IPS DF 4.7 (cell line): ENCODE results near the gene ACSL5.
"Not testable (repeated sequence)": the region's sequence is repeated elsewhere in the genome, so short reads cannot be mapped to it uniquely, and the experiment has no call there.

Experiments
- DNase-seq: peaks from one replicate; pipeline ENCODE4 v3.0.0-alpha.2; 2013; ENCODE audit warnings: low spot score; ENCODE audit errors: extremely low read depth

Gene ACSL5

DNA sequence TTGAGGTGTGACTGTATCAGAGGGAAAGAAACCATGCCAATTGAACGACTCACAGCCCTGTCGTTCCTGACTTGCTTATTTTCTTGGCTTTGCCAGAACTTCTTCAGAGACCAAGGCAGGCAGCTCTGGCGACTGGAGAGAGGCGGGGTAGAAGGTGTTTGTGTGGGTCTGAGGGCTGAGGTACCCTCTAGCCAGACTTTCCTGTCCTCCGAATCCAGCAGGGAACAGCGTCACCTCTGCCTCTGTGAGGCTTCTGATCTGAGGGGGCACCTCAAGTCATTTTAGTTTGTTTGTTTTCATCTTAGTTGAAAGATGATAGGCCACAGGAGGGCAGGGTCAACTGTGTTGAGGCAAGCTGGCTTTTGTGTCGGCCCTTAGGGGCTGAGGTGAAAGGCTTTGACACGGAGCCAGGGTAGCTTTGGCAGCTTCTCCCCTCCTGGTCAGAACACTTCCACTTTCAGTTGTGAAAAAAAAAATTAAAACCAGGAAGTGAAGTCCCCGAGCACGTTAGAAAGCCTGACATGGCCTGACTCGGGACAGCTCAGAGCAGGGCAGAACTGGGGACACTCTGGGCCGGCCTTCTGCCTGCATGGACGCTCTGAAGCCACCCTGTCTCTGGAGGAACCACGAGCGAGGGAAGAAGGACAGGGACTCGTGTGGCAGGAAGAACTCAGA, 1.9 kb downstream of the ACSL5 start:
- DNase-seq: no peak

DNA sequence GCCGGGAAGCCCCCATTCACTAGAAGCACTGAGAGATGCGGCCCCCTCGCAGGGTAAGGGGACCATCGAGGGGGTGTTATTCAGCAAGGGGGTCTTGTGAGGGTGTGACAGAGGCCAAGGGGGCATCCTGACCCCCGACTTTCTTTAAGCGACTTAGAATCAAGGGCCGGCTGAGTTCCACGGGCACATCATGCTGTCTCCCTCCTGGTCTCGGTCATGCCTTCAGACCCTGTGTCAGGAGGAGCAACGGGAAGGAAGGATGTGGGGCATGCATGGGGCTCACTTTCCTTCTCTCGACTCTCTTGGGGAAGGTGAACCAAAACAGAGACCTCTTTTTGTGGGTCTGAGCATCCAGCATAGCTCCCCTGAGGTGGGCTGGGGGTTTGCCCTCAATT, 2.5 kb downstream of the ACSL5 start:
- DNase-seq: no peak

DNA sequence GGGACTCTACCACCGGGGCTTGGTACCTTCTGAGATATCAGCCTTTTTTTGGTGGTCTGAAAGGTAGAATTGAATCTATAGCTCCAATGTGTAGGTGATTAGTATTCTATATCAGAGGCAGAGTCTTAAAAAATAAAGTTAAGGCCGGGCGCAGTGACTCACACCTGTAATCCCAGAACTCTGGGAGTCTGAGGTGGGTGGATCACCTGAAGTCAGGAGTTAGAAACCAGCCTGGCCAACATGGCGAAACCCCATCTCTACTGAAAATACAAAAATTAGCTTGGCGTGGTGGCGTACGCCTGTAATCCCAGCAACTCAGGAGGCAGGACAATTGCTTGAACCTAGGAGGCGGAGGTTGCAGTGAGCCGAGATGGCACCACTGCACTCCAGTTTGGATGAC, 3.2 kb downstream of the ACSL5 start:
- DNase-seq: not testable (repeated sequence)

DNA sequence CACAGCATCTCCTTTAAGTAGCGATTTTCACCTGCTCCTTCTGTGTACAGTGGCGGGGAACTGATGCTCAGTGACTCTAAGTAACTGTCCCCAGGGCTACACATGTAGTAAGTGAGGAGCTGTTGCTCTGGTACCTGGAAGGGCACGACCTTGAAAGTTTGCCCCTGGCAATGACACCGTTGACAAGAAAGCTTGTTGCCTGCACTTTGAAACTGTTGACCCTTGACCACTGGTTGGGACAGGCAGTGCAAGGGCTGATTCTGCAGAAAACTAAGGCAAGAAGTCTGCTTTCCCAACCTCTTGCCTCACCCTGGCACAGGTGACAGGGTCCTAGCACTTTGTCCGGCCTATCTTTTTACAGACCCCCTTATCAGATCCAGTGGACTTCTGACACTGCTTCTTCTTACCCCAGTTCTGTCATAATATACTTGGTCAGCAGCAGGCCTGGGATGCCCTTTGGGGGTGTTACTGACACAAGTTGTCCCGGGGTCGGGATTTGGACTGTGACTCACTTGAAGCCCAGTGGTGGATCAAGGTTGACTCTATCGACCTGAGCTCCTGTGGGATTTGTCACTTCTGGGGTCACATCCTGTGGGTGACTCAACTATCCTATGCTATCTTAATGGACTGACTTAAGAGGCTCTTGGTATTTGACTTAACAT, 5.8 kb downstream of the ACSL5 start:
- DNase-seq: no peak

DNA sequence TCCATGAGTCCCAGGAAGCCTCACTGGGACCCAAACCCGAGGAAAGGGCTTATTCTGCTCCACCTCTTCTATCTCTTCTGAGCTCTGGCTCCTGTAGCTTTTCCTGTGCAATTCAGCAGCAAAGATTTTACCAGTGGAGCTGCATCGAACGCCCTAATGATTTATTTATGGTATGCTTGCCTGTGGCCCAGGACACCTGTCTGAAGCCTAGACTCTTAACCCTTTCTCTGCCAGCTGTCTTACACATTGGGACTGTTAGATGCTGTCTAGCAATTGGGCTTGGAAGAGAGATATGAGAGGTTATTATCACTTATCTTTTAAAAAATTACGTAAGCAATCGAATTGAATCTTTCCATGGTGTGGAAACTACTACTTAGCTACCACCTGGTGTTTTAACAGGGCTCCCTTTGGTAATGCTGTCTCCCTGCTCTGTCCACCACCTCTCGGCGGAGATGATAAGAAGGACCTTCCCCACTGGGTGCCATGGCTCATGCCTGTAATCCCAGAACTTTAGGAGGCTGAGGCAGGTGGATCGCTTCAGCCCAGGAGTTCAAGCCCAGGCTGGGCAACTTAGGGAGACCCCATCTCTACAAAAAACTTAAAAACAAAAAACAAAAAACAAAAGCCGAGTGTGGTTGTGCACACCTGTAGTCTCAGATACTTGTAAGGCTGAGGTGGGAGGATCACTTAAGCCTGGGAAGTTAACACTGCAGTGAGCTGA, 8.8 kb downstream of the ACSL5 start:
- DNase-seq: no peak

DNA sequence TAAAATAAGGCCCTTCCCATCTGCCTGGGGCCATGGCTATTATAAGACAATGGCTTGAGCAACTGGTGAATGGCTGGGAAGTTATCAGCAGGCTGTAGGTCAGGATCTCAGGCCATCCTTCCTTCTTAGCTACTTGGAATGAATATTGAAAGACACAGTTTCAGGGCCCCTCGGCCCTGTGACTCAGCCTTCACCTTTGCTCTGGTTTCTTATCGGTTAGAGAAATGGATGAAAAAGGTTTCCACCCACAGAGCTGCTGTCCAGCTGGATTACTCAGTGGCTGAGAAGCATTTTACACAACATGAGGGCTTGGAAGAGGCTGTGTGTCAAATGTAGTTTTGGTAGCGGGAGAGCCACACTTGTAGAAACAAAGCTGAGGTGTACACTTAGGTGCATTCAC, 9.4 kb downstream of the ACSL5 start:
- no peak for DNase-seq

DNA sequence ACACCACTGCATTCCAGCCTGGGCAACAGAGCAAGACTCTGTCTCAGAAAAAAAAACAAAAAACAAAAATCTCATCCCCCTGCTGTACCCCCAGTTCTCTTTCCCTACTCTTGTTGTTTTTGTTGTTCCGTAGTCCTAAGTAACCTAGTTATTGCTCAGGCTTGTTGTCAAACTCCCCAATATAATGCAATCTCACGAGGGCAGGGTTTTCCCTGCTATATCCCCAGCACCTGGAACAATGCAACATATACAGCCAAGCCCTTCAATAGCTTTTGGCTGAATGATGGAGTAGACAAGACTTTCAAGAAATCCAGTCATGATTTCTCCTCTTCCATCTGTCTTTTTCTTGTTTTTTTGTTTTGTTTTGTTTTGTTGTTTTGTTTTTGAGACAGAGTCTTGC, 10.2 kb downstream of the ACSL5 start:
- DNase-seq: no peak

DNA sequence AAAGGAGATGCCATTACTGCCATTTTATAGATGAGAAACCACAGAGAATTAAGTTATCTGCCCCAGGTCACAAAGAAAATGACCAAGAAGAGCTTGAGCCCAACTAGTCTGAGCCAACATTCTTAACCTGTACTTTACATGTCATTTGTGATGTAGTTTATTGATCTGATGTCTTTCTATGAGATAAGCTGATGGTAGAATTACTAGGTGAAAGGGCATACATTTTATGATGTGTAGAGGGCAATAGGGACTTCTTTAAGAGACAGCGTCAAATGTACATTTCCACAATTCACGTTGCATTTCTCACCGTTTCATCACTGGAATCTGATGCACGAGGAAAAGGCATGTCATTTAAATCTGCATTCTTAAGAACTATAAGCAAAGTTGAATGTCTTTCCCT, 11.3 kb downstream of the ACSL5 start:
- DNase-seq: no peak

DNA sequence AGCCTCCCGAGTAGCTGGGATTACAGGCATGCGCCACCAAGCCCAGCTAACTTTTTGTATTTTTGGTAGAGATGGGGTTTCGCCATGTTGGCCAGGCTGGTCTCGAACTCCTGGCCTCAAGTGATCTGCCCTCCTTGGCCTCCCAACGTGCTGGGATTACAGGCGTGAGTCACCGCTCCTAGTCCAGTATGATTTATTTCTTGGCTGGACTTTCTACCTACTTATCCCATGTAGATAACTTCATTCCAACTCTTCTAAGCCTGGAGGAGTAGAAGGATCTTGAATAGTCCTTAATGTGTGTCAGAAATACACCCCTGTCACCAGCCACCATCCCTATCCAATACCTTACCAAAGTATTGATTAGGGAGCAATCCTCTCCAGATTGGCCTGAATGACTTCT, 14.1 kb downstream of the ACSL5 start:
- DNase-seq: not testable (repeated sequence)

DNA sequence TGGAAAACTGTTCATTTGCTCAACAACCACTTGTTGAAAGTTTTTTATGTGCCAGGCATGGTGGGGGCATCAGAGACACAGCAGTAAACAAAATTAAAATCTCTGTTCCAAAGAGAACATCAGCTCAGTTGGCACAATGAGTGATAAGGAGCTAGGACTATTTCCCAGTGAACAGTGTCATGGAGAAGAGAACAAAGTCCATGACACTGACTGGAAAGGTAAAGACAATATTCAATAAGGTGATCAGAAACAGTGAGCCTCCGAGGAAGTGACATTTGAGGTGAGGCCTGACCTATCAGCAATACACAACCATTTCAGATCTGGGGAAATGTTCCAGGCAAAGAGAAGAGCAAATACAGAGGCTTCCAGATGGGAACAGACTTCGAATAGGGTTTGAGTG, 14.6 kb downstream of the ACSL5 start:
- DNase-seq: no peak

DNA sequence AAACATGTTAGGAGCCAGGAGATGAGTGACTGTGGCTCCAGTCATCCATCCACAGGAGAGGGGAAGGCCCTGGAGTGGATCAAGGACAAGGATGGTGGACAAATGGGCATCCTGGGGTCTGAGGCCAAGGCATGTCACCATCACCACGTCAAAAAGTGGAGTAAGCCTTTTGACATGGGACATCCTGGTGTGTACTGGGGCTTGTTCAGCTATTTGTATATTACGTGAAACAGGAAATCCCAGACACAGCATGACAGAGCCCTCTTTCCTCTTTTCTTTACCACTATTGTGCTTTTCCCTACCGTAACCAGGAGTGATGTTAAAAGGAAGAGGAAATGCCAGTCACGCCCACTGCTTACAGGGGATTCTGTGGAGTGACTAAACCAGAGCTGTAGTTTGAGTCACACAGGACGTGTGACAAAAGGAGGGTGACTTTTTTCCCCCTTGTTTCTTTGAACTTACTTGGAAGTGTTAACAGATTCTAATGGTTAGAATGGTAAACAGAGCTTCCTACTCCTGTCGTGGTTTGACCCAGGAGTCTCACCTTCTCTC, 15.4 kb downstream of the ACSL5 start:
- DNase-seq: peak; percentile 5

DNA sequence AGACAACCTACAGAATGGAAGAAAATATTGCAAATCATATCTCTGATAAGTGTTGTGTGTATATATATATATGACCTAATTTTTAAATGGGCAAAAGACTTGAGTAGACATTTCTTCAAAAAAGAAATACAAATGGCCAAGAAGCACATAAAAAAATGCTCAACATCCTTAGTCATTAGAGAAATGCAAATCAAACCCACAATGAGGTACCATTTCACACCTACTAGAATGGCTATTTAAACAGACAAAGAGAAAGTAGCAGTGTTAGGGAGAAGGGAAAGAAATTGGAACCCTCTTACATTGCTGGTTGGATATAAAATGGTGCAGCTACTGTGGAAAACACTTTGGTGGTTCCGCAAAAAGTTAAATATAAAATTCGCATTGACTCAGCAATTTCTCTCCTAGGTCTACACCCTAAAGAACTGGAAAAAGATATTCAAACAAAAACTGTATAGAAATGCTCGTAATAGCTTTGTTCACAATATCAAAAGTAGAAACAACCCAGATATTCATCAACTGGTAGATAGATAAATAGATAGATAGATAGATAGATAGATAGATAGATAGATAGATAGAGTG, 16.3 kb downstream of the ACSL5 start:
- DNase-seq: no peak

DNA sequence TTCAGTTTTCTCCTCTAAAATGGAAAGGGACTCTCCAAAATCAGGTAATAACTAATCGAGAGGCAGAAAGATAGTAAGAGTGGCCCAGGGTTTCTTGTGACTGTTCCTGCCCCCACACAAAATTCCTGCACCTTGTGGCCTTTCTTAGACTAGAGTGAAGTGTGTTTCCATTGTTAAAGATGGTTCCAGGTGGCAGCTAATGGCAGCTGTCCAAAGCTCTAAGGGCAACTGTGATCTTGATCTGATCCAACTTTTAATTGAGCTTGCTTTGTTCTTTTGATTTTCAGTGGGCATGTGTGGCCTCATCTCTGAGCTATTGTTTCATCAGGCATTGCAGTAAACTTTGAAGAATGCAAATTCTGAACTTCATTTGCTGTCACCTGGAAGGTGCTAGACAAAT, 19.4 kb downstream of the ACSL5 start:
- DNase-seq: no peak

DNA sequence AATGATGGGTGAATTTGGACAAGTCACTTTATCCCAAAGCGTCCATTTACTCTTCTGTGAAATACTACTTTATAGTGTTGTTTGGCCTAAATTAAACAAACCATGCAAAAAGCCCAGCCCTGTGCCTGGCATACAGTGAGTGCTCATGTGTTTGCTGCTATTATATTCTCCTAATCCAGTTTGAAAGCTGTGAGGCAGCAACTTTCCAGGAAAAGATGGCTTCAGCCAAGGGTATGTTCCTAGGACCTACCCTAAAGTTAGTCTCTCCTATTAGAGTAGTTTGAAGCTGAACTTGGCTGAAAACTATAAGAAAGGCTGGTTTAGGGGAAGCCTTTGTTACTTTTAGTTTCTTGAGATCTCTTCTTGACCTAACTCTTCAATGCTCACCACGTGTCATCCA, 19.9 kb downstream of the ACSL5 start:
- DNase-seq: no peak

DNA sequence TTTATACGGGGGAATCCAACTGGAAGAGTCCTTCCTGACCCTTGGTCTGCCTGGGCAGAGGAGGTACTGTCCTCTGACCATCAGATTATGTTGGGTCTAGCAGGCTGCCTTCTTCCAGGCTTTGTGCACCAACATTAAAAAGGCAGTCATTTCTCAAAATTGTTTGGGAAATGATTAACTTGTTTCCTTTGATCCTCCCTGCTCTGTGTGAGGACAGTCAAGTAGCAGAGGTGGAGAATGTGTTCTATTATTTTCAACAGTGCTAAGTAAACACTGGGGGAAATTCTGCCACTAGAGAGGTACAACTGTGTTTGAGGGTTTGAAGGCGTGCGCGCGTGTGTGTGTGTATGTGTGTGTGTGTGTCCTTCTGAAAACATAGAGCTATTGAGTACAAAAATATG, 20.6 kb downstream of the ACSL5 start:
- no peak for DNase-seq

DNA sequence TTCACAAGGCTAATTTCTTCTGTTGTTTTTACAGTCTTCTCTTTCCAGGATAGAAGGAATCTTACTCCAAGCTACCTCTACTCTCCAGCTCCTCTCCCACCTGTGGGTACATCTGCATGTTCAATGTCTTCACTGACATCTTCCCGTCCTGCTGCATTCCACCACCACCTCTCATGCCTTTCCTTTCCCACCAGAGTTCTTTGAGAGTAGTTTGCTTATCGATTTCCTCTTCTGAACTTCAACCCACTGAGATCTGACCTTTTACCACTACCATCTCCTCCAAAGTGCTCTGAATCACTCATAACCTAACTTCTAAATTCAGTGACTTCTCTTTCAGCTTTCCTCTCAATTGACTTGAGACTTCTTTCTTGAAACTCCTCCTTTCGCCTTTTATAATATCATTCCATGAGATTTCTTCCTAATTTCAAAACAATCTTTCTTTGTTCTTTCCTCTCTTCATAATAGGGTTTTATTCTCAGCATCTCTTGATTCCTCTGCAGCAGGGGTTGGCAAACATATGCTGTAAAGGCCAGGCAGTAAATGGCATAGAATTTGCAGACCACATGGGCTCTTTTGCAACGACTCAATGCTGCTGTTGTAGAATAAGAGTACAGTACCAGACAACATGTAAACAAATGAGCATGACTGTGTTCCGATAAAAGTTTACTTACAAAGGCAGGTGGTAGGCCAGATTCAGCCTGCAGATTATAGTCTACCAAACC, 22.1 kb downstream of the ACSL5 start:
- DNase-seq: no peak

DNA sequence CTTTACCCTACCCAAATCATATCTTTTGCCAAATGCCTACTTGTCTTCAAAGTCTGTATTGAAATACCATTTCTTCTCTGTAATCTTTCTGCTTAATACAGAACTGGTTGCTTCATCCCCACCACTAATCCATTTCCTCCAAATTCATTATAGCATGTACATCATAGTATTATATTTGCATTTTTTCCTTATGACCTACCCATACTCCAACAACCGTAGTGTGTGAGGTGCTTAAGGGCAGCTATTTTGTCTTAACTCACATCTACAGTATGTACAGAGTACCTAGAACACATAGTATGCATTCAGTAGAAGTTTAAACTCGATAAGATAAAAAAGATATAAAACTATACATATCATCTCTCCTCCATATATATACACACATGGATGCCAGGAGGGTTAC, 23.7 kb downstream of the ACSL5 start:
- DNase-seq: no peak

DNA sequence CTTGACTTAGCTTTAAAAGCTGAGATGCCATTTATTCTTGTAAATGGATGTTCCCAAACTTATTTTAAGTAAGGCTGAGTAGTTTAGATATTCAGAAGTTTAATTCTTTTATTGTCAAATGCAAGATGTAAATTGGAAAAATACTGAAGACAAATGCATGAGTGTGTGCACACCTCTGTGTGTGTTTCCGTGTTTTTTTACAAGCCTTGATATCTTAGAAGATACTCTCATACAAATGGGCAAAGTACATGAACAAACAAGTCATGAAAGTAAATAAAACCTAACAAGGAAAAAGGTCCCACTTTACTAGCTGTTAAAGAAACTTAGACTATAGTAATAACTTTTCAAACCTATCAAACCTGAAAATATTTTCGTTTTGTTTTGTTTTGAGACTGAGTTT, 29.0 kb downstream of the ACSL5 start:
- DNase-seq: no peak

DNA sequence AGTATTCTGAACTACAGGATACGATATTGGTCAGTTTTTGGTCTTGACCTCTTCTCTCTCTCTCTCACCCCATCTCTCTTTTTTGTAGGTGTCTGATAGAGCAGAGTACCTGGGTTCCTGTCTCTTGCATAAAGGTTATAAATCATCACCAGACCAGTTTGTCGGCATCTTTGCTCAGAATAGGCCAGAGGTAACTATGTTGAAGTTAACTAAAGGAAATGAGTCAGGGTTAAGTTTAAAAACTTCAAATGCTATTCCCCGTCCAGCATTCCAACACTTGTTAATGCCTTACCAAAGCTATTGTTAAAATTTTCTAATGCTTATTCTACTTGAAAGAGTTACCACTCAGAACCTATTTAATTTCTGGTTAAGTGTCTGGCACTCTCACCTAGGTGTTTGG, 30.7 kb downstream of the ACSL5 start:
- no peak for DNase-seq

DNA sequence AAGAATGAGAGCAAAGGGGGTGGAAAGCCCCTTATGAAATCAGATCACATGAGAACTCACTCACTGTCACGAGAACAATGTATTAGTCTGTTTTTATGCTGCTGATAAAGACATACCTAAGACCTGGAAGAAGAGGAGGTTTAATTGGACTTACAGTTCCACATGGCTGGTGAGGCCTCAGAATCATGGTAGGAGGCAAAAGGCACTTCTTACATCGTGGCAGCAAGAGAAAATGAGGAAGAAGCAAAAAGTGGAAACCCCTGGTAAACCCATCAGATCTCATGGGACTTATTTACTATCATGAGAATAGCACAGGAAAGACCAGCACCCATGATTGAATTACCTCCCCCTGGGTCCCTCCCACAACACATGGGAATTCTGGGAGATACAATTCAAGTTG, 32.9 kb downstream of the ACSL5 start:
- not testable (repeated sequence) for DNase-seq

DNA sequence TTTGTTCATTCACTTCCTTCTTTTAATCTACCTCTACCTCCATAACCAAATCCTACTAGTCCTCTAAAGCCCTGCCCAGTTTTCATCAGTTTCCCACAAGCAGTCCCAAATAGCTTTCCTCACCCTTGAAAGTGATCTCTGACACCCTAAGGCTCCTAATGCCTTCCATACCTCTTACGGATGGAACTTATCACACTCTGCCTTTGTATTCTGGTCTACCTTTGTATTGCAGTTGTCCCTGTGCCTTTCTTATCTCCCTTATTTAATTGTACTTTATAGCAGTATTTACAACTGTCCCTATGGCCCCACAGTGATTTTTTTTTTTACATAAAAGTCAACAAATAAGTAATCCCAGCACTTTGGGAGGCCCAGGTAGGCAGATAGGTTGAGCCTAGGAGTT, 33.8 kb downstream of the ACSL5 start:
- DNase-seq: no peak

DNA sequence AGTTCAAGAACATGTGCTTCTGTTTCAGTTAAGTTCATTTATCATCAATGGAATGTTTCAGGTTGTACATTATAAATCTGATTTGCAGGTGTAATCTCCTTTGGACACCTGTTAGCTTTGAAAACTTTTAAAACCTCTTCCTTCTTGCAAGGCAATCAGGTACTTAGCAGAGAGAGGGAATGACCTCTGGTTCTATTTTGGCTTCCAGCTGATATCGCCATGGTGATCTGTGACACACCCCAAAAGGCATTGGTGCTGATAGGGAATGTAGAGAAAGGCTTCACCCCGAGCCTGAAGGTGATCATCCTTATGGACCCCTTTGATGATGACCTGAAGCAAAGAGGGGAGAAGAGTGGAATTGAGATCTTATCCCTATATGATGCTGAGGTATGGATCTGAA, 35.4 kb downstream of the ACSL5 start:
- no peak for DNase-seq
